GM23338 (cell line): ENCODE data around the gene SMARCC2. TPM values are rescaled to one million over a fixed set of nuclear protein-coding genes. Genes with fewer than 3 reads are reported as not detected.
A peak's percentile ranks its signal among the peaks of the same experiment; 100 is the strongest.

Experiments
- ATAC-seq: fragments of 200-7000 bp; cut with Tn5 transposase; 3 replicates; pipeline ENCODE4 v1.9.1; 2020
- DNase-seq: peaks from one replicate; pipeline ENCODE4 v3.0.0-alpha.2; 2015; ENCODE audit warnings: low spot score
- H2AFZ ChIP-seq: fragments of 200-600 bp; sonication (generic); 2 replicates; pipeline ENCODE4 v1.8.0; 2016; ENCODE audit warnings: antibody characterized with exemption, mild to moderate bottlenecking, moderate library complexity
- H3F3A ChIP-seq: fragments of 200-600 bp; sonication (generic); replicated peaks from 2 replicates; pipeline ENCODE4 v1.8.0; 2017; ENCODE audit warnings: antibody characterized with exemption, mixed run types, low read depth
- H3K27ac ChIP-seq: fragments of 200-600 bp; sonication (generic); 2 replicates; pipeline ENCODE4 v1.6.1; 2016; ENCODE audit warnings: low read depth
- H3K27me3 ChIP-seq: fragments of 200-600 bp; sonication (generic); 2 replicates; pipeline ENCODE4 v1.8.0; 2016; ENCODE audit warnings: mild to moderate bottlenecking, mixed run types, moderate library complexity; ENCODE audit not compliant: insufficient read depth
- H3K36me3 ChIP-seq: fragments of 200-600 bp; sonication (generic); 2 replicates; pipeline ENCODE4 v1.8.0; 2016; ENCODE audit warnings: mild to moderate bottlenecking; ENCODE audit not compliant: insufficient read depth
- H3K4me1 ChIP-seq: fragments of 200-600 bp; sonication (generic); 2 replicates; pipeline ENCODE4 v1.8.0; 2016; ENCODE audit warnings: mild to moderate bottlenecking, moderate library complexity; ENCODE audit not compliant: insufficient read depth
- H3K4me2 ChIP-seq: fragments of 200-600 bp; sonication (generic); 2 replicates; pipeline ENCODE4 v1.7.1; 2017; ENCODE audit warnings: mixed run types
- H3K4me3 ChIP-seq: fragments of 200-600 bp; sonication (generic); 2 replicates; pipeline ENCODE4 v1.6.1; 2016; ENCODE audit warnings: mixed run types
- H3K79me2 ChIP-seq: fragments of 200-600 bp; sonication (generic); replicated peaks from 2 replicates; pipeline ENCODE4 v1.8.0; 2017; ENCODE audit warnings: mild to moderate bottlenecking; ENCODE audit not compliant: insufficient read depth
- H3K9me2 ChIP-seq: fragments of 200-600 bp; sonication (generic); 2 replicates; pipeline ENCODE4 v1.8.0; 2017; ENCODE audit not compliant: insufficient read depth
- H4K20me1 ChIP-seq: fragments of 200-600 bp; sonication (generic); replicated peaks from 2 replicates; pipeline ENCODE4 v1.8.0; 2017; ENCODE audit warnings: mild to moderate bottlenecking; ENCODE audit not compliant: insufficient read depth
- H3K27ac Mint-ChIP-seq: 2 replicates; pipeline ENCODE4 v1.8.0; 2020; ENCODE audit warnings: inconsistent platforms, mild to moderate bottlenecking, moderate library complexity, mixed read lengths
- H3K27me3 Mint-ChIP-seq: 3 replicates; pipeline ENCODE4 v1.8.0; 2022; ENCODE audit warnings: low read depth, mild to moderate bottlenecking, moderate library complexity, mixed read lengths, inconsistent platforms; ENCODE audit not compliant: insufficient read depth, poor library complexity
- H3K36me3 Mint-ChIP-seq: 3 replicates; pipeline ENCODE4 v1.8.0; 2021; ENCODE audit warnings: low read depth, mild to moderate bottlenecking, inconsistent platforms, moderate library complexity, mixed read lengths
- H3K4me1 Mint-ChIP-seq: 3 replicates; pipeline ENCODE4 v1.8.0; 2020; ENCODE audit warnings: mild to moderate bottlenecking, inconsistent platforms, mixed read lengths
- H3K4me3 Mint-ChIP-seq: 3 replicates; pipeline ENCODE4 v1.8.0; 2021; ENCODE audit warnings: moderate library complexity, mild to moderate bottlenecking, inconsistent platforms, mixed read lengths
- H3K9me3 Mint-ChIP-seq: 3 replicates; pipeline ENCODE4 v1.8.0; 2020; ENCODE audit warnings: moderate library complexity, mild to moderate bottlenecking, inconsistent platforms, mixed read lengths
- CREB1 ChIP-seq: fragments of 250-450 bp; sonication (Bioruptor Pico); IDR thresholded peaks from 2 replicates; pipeline ENCODE4 v1.5.0; 2020; ENCODE audit warnings: low read depth, mild to moderate bottlenecking, moderate library complexity
- EZH2 ChIP-seq: fragments of 200-600 bp; sonication (generic); IDR thresholded peaks from one replicate; pipeline ENCODE4 v1.8.0; 2017; ENCODE audit warnings: antibody characterized with exemption, mild to moderate bottlenecking, low read depth; ENCODE audit not compliant: unreplicated experiment
- EZH2phosphoT487 ChIP-seq: fragments of 200-600 bp; sonication (generic); IDR thresholded peaks from one replicate; pipeline ENCODE4 v1.8.1; 2018; ENCODE audit warnings: antibody characterized with exemption; ENCODE audit not compliant: unreplicated experiment
- JUNB ChIP-seq: IDR thresholded peaks from one replicate; pipeline ENCODE4 v1.6.1; 2016; ENCODE audit warnings: antibody characterized with exemption; ENCODE audit not compliant: unreplicated experiment
- NANOG ChIP-seq: IDR thresholded peaks from 2 replicates; pipeline ENCODE4 v1.6.1; 2016; ENCODE audit warnings: antibody characterized with exemption, borderline replicate concordance
- POLR2AphosphoS5 ChIP-seq: IDR thresholded peaks from 2 replicates; pipeline ENCODE4 v1.6.1; 2016; ENCODE audit warnings: antibody characterized with exemption, low read depth
- STAT1 ChIP-seq: IDR thresholded peaks from one replicate; pipeline ENCODE4 v1.6.1; 2016; ENCODE audit warnings: antibody characterized with exemption; ENCODE audit not compliant: unreplicated experiment
- ZNF114 ChIP-seq: fragments of 250-450 bp; sonication (Bioruptor Pico); IDR thresholded peaks from 2 replicates; pipeline ENCODE4 v1.5.0; 2020; ENCODE audit warnings: mild to moderate bottlenecking, moderate library complexity
- ZNF331 ChIP-seq: fragments of 250-450 bp; sonication (Bioruptor Pico); IDR thresholded peaks from 2 replicates; pipeline ENCODE4 v1.5.0; 2020; ENCODE audit warnings: low read depth, mild to moderate bottlenecking, moderate library complexity
- polyA plus RNA-seq: library from polyadenylated mRNA; unstranded; fragments of >200 nt; fragmentation: Nextera tagmentation; extraction: Ambion mirVana; gene quantifications from 2 replicates; pipeline ENCODE4 v1.2.1, GENCODE V29; 2016
- total RNA-seq: library from RNA; depleted of rRNA; stranded (reverse); fragments of >200 nt; shearing (Covaris generic); gene quantifications from 2 replicates; pipeline ENCODE4 v1.2.3, GENCODE V29; 2014
- TF ChIP-seq, protein P1 (sequence below): IDR thresholded peaks from one replicate; pipeline ENCODE4 v1.6.1; 2018; ENCODE audit warnings: antibody characterized with exemption; ENCODE audit not compliant: unreplicated experiment
- TF ChIP-seq, protein P2 (sequence below): IDR thresholded peaks from 2 replicates; pipeline ENCODE4 v1.6.1; 2016; ENCODE audit warnings: antibody characterized with exemption
- TF ChIP-seq, protein P3 (sequence below), 2 experiments: fragments of 200-600 bp in 1 of 2; sonication (generic) in 1 of 2; conservative IDR thresholded peaks; 2 replicates each; pipeline versions ENCODE4 v1.5.1 to v1.6.1; 2016 to 2017; ENCODE audit warnings: antibody characterized with exemption in 2 of 2, low read depth in 2 of 2, mild to moderate bottlenecking in 2 of 2, moderate library complexity in 1 of 2
- TF ChIP-seq, protein P4 (sequence below): fragments of 250-450 bp; sonication (Bioruptor Pico); IDR thresholded peaks from 2 replicates; pipeline ENCODE4 v1.5.0; 2020; ENCODE audit warnings: mild to moderate bottlenecking, moderate library complexity

The SMARCC2 gene
- total and polyA plus RNA-seq, 2 experiments from 2014 or later, result 40.4 to 68.3 TPM

- peak; percentile 71 for ATAC-seq
- H3K27ac ChIP-seq, result peak overlapping the region; percentile 100
- peak; percentile 92 for DNase-seq
- H2AFZ ChIP-seq, result peak overlapping the region; percentile 97
- peaks cover 12% of the 10 kb centered on the region for H3K4me1 ChIP-seq
- Mint-ChIP-seq H3K4me1 (peaks cover 29% of the 10 kb centered on the region), H3K27ac (peak overlapping the region; percentile 98), H3K9me3 (peaks cover 6% of the 10 kb centered on the region; the same call in 2 of the 3 replicates), H3K36me3 (peaks cover 50% of the 10 kb centered on the region), H3K27me3 (peaks cover 15% of the 10 kb centered on the region), H3K4me3 (peak overlapping the region; percentile 99)
- H4K20me1 ChIP-seq, result peaks cover 13% of the 10 kb centered on the region
- no peaks in the 10 kb centered on the region for H3K9me2 ChIP-seq
- H3F3A ChIP-seq, result peaks cover 16% of the 10 kb centered on the region; the same call in 1 of the 2 replicates
- no peaks in the 10 kb centered on the region for H3K27me3 ChIP-seq
- H3K4me3 ChIP-seq, result peak overlapping the region; percentile 100
- peak overlapping the region; percentile 97 for H3K4me2 ChIP-seq
- H3K36me3 ChIP-seq, result peaks cover 15% of the 10 kb centered on the region; the same call in 1 of the 2 replicates
- peaks cover 35% of the 10 kb centered on the region for H3K79me2 ChIP-seq
- TF ChIP-seq POLR2AphosphoS5 (no peak), EZH2phosphoT487 (no peak), STAT1 (no peak), EZH2 (no peak), JUNB (no peak), NANOG (no peak; the same call in 1 of the 2 replicates), ZNF331 (CRISPR knock-in tag) (no peak), CREB1 (peak; percentile 37; the same call in 1 of the 2 replicates), ZNF114 (no peak)
- TF ChIP-seq, protein P1, sequence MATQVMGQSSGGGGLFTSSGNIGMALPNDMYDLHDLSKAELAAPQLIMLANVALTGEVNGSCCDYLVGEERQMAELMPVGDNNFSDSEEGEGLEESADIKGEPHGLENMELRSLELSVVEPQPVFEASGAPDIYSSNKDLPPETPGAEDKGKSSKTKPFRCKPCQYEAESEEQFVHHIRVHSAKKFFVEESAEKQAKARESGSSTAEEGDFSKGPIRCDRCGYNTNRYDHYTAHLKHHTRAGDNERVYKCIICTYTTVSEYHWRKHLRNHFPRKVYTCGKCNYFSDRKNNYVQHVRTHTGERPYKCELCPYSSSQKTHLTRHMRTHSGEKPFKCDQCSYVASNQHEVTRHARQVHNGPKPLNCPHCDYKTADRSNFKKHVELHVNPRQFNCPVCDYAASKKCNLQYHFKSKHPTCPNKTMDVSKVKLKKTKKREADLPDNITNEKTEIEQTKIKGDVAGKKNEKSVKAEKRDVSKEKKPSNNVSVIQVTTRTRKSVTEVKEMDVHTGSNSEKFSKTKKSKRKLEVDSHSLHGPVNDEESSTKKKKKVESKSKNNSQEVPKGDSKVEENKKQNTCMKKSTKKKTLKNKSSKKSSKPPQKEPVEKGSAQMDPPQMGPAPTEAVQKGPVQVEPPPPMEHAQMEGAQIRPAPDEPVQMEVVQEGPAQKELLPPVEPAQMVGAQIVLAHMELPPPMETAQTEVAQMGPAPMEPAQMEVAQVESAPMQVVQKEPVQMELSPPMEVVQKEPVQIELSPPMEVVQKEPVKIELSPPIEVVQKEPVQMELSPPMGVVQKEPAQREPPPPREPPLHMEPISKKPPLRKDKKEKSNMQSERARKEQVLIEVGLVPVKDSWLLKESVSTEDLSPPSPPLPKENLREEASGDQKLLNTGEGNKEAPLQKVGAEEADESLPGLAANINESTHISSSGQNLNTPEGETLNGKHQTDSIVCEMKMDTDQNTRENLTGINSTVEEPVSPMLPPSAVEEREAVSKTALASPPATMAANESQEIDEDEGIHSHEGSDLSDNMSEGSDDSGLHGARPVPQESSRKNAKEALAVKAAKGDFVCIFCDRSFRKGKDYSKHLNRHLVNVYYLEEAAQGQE, result no peak
- TF ChIP-seq, protein P2, sequence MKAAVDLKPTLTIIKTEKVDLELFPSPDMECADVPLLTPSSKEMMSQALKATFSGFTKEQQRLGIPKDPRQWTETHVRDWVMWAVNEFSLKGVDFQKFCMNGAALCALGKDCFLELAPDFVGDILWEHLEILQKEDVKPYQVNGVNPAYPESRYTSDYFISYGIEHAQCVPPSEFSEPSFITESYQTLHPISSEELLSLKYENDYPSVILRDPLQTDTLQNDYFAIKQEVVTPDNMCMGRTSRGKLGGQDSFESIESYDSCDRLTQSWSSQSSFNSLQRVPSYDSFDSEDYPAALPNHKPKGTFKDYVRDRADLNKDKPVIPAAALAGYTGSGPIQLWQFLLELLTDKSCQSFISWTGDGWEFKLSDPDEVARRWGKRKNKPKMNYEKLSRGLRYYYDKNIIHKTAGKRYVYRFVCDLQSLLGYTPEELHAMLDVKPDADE, result peak; percentile 76
- TF ChIP-seq, protein P3, sequence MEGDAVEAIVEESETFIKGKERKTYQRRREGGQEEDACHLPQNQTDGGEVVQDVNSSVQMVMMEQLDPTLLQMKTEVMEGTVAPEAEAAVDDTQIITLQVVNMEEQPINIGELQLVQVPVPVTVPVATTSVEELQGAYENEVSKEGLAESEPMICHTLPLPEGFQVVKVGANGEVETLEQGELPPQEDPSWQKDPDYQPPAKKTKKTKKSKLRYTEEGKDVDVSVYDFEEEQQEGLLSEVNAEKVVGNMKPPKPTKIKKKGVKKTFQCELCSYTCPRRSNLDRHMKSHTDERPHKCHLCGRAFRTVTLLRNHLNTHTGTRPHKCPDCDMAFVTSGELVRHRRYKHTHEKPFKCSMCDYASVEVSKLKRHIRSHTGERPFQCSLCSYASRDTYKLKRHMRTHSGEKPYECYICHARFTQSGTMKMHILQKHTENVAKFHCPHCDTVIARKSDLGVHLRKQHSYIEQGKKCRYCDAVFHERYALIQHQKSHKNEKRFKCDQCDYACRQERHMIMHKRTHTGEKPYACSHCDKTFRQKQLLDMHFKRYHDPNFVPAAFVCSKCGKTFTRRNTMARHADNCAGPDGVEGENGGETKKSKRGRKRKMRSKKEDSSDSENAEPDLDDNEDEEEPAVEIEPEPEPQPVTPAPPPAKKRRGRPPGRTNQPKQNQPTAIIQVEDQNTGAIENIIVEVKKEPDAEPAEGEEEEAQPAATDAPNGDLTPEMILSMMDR (conservative IDR thresholded peaks at IDR 0.05; ENCODE audit: low read depth in 2 of 2), result peak in 1 of 2 experiments; percentile 2; a peak in 1 of 4 replicates
- TF ChIP-seq, protein P4, sequence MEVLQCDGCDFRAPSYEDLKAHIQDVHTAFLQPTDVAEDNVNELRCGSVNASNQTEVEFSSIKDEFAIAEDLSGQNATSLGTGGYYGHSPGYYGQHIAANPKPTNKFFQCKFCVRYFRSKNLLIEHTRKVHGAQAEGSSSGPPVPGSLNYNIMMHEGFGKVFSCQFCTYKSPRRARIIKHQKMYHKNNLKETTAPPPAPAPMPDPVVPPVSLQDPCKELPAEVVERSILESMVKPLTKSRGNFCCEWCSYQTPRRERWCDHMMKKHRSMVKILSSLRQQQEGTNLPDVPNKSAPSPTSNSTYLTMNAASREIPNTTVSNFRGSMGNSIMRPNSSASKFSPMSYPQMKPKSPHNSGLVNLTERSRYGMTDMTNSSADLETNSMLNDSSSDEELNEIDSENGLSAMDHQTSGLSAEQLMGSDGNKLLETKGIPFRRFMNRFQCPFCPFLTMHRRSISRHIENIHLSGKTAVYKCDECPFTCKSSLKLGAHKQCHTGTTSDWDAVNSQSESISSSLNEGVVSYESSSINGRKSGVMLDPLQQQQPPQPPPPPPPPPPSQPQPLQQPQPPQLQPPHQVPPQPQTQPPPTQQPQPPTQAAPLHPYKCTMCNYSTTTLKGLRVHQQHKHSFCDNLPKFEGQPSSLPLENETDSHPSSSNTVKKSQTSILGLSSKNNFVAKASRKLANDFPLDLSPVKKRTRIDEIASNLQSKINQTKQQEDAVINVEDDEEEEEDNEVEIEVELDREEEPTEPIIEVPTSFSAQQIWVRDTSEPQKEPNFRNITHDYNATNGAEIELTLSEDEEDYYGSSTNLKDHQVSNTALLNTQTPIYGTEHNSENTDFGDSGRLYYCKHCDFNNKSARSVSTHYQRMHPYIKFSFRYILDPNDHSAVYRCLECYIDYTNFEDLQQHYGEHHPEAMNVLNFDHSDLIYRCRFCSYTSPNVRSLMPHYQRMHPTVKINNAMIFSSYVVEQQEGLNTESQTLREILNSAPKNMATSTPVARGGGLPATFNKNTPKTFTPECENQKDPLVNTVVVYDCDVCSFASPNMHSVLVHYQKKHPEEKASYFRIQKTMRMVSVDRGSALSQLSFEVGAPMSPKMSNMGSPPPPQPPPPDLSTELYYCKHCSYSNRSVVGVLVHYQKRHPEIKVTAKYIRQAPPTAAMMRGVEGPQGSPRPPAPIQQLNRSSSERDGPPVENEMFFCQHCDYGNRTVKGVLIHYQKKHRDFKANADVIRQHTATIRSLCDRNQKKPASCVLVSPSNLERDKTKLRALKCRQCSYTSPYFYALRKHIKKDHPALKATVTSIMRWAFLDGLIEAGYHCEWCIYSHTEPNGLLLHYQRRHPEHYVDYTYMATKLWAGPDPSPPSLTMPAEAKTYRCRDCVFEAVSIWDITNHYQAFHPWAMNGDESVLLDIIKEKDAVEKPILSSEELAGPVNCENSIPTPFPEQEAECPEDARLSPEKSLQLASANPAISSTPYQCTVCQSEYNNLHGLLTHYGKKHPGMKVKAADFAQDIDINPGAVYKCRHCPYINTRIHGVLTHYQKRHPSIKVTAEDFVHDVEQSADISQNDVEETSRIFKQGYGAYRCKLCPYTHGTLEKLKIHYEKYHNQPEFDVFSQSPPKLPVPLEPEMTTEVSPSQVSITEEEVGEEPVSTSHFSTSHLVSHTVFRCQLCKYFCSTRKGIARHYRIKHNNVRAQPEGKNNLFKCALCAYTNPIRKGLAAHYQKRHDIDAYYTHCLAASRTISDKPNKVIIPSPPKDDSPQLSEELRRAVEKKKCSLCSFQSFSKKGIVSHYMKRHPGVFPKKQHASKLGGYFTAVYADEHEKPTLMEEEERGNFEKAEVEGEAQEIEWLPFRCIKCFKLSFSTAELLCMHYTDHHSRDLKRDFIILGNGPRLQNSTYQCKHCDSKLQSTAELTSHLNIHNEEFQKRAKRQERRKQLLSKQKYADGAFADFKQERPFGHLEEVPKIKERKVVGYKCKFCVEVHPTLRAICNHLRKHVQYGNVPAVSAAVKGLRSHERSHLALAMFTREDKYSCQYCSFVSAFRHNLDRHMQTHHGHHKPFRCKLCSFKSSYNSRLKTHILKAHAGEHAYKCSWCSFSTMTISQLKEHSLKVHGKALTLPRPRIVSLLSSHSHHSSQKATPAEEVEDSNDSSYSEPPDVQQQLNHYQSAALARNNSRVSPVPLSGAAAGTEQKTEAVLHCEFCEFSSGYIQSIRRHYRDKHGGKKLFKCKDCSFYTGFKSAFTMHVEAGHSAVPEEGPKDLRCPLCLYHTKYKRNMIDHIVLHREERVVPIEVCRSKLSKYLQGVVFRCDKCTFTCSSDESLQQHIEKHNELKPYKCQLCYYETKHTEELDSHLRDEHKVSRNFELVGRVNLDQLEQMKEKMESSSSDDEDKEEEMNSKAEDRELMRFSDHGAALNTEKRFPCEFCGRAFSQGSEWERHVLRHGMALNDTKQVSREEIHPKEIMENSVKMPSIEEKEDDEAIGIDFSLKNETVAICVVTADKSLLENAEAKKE, result no peak
Observed at GRCh38 chr12:56189918-56190694, 823 bp upstream of the SMARCC2 start.
